Measurements from ENCODE around the gene CR1L. TPM values are rescaled to one million over a fixed set of nuclear protein-coding genes. Genes with fewer than 3 reads are reported as not detected.

CR1L gene
- total and polyA plus RNA-seq, 2 experiments from 2014 or later = 5.8 to 21.4 TPM

GRCh38 chr1:207649865-207650580, 5.1 kb downstream of the CR1L start:
- H3K9me3 Mint-ChIP-seq = no peaks in the 10 kb centered on the region
- H3K27ac ChIP-seq (ENCODE audit: low read depth) = no peak overlapping the region
- no peak for TF ChIP-seq EZH2 (IDR thresholded peaks at IDR 0.05; ENCODE audit: low read depth, unreplicated experiment)
- TF ChIP-seq ZNF114 (CRISPR knock-in tag; IDR thresholded peaks at IDR 0.05) = no peak
- TF ChIP-seq POLR2AphosphoS5 (IDR thresholded peaks at IDR 0.05; ENCODE audit: low read depth) = no peak
- H3K4me3 ChIP-seq = no peak overlapping the region
- H3K27ac Mint-ChIP-seq = no peak overlapping the region
- no peaks in the 10 kb centered on the region for H3K36me3 ChIP-seq (ENCODE audit: insufficient read depth)
- no peaks in the 10 kb centered on the region for H3K9me2 ChIP-seq (ENCODE audit: insufficient read depth)
- 0 out of 2 replicates have a peak, but pooled peaks cover 5% of the 10 kb centered on the region for H3F3A ChIP-seq (replicated peaks; ENCODE audit: low read depth)
- peaks cover 10% of the 10 kb centered on the region for H3K27me3 ChIP-seq (ENCODE audit: insufficient read depth)
- ATAC-seq = no peak
- no peak for DNase-seq (ENCODE audit: low spot score)
- no peak overlapping the region for H2AFZ ChIP-seq
- H3K4me1 Mint-ChIP-seq = peaks cover 45% of the 10 kb centered on the region
- no peak overlapping the region for H3K4me2 ChIP-seq
- H3K79me2 ChIP-seq (replicated peaks; ENCODE audit: insufficient read depth) = peaks cover 19% of the 10 kb centered on the region
- peaks cover 52% of the 10 kb centered on the region for H3K4me1 ChIP-seq (ENCODE audit: insufficient read depth)
- H4K20me1 ChIP-seq (replicated peaks; ENCODE audit: insufficient read depth) = no peaks in the 10 kb centered on the region
- H3K27me3 Mint-ChIP-seq (ENCODE audit: insufficient read depth, low read depth, poor library complexity) = peaks cover 15% of the 10 kb centered on the region
- no peak overlapping the region for H3K4me3 Mint-ChIP-seq
- no peaks in the 10 kb centered on the region for H3K36me3 Mint-ChIP-seq (ENCODE audit: low read depth)

GRCh38 chr1:207651583-207651982, 6.7 kb downstream of the CR1L start:
- H4K20me1 ChIP-seq (replicated peaks; ENCODE audit: insufficient read depth) = no peaks in the 10 kb centered on the region
- no peak overlapping the region for H3K27ac ChIP-seq (ENCODE audit: low read depth)
- no peak overlapping the region for H3K4me3 ChIP-seq
- no peak overlapping the region for H3K4me2 ChIP-seq
- peaks cover 49% of the 10 kb centered on the region for H3K4me1 ChIP-seq (ENCODE audit: insufficient read depth)
- Mint-ChIP-seq H3K27ac (no peak overlapping the region), H3K4me1 (peaks cover 39% of the 10 kb centered on the region), H3K36me3 (ENCODE audit: low read depth) (peaks cover 3% of the 10 kb centered on the region; the same call in 2 of the 3 replicates), H3K27me3 (ENCODE audit: insufficient read depth, low read depth, poor library complexity) (peaks cover 5% of the 10 kb centered on the region), H3K9me3 (peaks cover 7% of the 10 kb centered on the region; the same call in 2 of the 3 replicates), H3K4me3 (no peak overlapping the region)
- H3K36me3 ChIP-seq (ENCODE audit: insufficient read depth) = no peaks in the 10 kb centered on the region
- TF ChIP-seq POLR2AphosphoS5 (IDR thresholded peaks at IDR 0.05; ENCODE audit: low read depth) (no peak), NANOG (IDR thresholded peaks at IDR 0.05; ENCODE audit: borderline replicate concordance) (no peak), JUNB (IDR thresholded peaks at IDR 0.05; ENCODE audit: unreplicated experiment) (no peak), CREB1 (CRISPR knock-in tag; IDR thresholded peaks at IDR 0.05; ENCODE audit: low read depth) (no peak), ZNF331 (CRISPR knock-in tag; IDR thresholded peaks at IDR 0.05; ENCODE audit: low read depth) (no peak), EZH2phosphoT487 (IDR thresholded peaks at IDR 0.05; ENCODE audit: unreplicated experiment) (no peak), CTCF (conservative IDR thresholded peaks at IDR 0.05; ENCODE audit: low read depth in 2 of 2) (no peak)
- H3F3A ChIP-seq (replicated peaks; ENCODE audit: low read depth) = no peaks in the 10 kb centered on the region
- no peak overlapping the region for H2AFZ ChIP-seq
- no peaks in the 10 kb centered on the region for H3K9me2 ChIP-seq (ENCODE audit: insufficient read depth)
- peaks cover 12% of the 10 kb centered on the region for H3K79me2 ChIP-seq (replicated peaks; ENCODE audit: insufficient read depth)
- ATAC-seq (no peak), DNase-seq (ENCODE audit: low spot score) (no peak)
- no peaks in the 10 kb centered on the region; the same call in 1 of the 2 replicates for H3K27me3 ChIP-seq (ENCODE audit: insufficient read depth)
